ENCODE data around the gene SPECC1.
"Not testable (repeated sequence)": the region's sequence is repeated elsewhere in the genome, so short reads cannot be mapped to it uniquely, and the experiment has no call there.

Gene SPECC1

DNA sequence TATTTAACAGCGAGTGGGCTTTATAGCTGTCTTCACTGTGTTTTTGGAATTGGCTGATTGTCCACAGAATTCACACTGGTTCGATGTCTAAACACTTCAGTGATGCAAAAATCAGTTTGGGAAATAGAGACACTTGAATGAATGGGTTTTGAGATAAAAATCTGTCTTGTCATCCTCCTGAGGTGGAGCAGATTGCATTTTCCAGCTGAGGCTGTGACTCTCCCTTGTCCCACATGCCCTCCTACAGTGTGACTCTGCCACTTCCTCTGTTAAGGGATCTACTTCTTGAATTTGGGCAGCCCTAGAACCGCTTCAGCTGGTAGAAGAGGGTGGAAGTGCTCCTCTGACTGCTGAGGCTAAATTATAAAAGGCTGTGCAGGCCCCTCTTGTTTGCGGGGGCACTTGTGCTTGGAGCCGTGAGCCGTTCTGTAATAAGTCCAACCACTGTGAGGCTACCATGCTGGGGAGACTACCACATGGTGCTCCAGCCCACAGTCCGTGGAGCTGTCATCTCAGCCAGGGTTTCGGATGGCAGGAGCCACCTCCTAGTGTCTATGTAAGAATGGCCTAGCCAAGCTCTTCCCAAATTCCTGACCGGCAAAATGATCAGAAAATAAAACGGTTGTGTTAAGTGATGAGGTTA, 175.9 kb downstream of the SPECC1 start:
- no peak for DNase-seq

DNA sequence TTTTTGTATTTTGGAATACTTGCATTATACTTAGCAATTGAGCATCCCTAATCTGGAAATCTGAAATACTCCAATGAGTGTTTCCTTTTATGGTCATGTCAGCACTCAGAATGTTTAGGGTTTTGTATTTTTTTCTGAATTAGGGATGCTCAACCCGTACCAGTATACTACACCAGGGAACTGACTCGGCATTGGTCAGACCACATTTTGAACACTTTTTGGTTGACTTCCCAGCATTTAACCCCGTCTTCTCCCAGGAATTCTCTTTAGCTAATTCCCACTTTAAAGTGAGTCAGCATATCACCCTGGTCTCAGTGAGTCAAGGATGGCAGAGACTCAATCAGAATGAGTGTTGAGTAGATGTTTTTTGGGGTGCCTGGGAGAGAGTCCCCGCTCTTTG, 177.9 kb downstream of the SPECC1 start:
- DNase-seq = no peak

DNA sequence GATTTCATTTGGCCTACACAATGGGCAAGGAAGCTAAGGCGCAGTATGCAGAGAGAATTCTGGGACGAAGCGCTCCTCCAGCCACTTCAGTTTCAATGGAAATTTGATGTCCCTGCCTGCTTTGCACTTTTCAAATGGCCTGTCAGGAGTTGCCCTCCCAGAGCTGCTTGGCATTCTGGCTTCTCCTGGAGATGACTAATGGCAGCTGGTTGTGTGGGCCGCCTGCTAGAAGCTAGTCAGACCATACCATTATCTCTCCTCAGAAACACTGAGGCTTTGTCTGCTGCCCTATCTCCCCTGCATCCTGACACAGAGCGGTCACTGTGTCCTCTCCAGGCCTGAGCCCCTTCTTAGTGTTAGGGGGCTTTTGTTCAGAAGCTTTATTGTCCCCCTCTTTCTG, 180.1 kb downstream of the SPECC1 start:
- DNase-seq = no peak

DNA sequence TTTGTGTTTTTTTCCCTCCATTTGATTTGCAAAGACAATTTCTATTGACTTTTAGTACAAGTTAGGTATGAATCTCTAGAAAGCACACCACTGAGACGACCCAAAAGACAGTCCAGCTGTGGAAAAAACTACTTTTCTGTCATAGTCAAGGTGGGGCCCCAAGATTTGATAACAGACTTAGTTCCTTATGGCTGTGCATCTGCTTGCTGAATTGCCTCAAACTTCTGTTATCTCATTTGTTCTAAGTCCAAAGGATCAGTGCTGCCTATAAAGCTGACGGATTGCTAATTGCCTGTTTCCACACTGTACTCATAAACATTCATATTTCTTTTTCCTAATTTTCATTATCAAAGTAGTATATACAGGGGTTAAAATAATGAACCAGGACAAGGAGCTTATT, 180.8 kb downstream of the SPECC1 start:
- no peak for DNase-seq

DNA sequence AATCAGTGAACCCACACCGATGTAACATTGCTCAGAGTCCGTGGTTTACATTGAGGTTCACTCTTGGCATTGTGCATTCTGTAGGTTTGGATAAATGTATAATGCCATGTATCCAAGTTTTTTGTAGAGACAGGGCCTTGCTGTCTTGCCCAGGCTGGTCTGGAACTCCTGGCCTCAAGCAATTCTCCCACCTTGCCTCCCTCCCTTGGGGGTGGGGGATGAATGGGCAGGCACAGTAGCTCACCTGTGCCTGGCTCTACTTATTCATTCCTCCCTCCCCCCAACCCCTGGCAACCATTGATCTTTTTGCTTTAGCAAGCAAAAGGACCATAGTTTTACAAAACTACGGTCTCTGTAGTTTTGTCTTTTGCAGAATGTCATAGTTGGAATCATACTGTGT, 181.4 kb downstream of the SPECC1 start:
- no peak for DNase-seq

DNA sequence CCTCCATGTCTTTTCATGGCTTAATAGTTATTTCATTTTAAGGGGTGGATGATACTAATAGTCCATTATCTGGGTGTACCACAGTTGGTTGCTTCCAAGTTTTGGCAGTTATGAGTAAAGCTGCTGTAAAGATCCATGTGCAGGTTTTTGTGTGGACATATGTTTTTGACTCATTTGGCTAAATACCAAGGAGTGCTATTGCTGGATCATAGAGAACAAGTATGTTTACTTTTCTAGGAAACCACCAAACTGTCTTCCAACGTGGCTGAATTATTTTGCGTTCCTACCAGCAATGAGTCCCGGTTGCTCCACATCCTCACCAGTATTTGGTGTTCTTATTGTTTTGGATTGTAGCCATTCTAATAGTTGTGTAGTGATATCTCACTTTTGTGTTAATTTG, 181.9 kb downstream of the SPECC1 start:
- no peak for DNase-seq

DNA sequence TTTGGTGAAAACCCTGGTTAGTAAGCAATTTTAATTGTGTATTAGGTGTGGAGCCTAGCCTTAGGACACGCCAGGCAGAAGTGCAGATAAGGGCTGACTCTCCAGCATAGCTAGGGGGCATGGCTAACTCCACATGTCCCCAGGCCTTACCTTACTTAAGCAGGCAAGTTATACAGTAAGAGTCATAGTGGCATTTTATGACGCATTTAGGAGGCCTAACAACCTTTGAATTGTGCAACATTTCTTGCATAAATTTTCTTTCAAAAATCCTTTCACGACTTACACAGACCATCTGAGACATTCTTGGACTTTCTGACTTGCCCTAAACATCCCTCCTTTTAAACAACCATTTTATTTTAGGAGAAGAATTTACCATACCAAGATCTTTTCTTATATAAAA, 187.1 kb downstream of the SPECC1 start:
- DNase-seq = not testable (repeated sequence)

DNA sequence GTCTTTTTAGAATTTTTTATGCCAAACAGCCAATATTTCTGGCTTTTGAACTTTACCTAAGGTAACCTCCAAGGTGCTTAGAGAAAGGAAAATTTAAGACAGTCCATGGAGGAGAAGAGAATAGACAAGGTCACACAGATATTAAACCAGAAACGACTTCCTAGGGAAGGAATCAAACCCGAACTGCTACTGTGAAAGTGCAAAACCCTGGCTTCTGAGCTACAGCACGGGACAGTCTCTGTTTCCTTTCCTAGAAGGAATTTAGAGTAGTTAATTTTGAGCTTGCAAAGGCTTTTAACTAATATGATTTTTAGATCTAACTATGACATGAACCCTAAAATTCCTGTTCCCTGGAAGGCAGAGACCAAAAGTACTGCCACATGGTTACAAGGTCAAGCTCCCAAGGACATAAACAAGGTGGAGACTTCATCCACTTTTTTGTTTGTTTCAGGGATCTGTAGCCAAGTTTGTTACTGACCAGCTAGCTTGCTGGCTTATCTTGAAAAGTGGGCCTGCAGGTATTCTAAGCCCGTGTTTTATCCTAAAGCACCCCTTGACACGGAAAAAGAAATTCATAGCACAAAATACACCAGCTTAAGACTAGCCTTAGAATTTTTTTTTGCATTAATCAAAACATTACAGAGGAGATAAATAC, 188.2 kb downstream of the SPECC1 start:
- no peak for DNase-seq

DNA sequence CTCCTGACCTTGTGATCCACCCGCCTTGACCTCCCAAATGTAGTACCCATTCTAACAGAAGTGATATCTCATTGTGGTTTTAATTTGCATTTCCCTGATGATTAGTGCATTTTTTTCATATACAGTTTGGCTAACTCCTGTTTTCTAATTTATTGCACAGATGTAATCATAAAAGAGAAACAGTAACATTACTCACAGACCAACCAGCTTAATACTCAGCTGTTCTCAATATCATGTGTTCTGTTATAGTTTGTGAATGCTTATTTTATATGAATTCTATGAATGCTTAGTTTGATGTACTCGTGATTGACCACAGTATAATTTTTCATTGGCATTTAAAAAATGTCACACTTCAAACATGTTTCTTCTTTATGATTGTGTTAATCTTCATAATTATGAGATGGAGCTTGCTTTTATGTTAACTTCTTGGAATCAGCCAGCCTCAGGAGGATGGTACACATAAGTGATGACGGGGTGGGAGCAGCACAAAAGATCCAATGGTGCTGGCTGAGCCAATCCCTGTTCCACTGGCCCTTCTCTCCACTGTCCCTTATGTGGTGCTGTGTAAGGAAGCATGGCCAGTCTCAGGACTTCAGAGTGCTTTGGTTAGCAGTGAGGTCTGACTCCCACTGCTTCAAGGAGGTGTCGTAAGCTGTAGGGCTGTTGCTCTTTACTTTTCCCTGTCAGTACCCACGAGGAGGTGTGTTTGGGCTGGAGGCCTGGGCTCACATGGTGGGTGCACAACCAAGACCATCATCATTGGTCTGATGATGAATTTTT, 191.0 kb downstream of the SPECC1 start:
- DNase-seq = no peak

DNA sequence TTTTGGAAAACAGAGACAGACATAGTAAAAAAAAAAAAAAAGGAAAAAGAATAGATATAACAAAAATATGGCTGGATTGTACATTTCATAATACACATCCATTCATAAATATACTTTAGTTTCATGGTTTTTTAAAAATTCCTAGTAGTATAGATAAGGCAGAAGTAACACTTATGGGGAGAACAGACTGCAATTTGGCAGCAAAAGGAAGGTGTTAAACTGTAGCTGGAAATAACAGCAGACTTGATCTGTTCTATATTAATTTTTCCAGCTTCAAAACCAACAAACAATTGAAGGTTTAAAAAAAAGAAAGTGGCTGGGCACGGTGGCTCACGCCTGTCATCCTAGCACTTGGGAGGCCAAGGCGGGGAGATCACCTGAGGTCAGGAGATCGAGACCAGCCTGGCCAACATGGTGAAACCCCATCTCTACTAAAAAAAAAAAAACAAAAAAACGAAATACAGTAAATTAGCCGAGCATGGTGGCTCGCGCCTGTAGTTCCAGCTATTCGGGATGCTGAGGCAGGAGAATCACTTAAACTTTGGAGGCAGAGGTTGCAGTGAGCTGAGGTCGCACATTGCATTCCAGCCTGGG, 191.8 kb downstream of the SPECC1 start:
- DNase-seq = no peak

DNA sequence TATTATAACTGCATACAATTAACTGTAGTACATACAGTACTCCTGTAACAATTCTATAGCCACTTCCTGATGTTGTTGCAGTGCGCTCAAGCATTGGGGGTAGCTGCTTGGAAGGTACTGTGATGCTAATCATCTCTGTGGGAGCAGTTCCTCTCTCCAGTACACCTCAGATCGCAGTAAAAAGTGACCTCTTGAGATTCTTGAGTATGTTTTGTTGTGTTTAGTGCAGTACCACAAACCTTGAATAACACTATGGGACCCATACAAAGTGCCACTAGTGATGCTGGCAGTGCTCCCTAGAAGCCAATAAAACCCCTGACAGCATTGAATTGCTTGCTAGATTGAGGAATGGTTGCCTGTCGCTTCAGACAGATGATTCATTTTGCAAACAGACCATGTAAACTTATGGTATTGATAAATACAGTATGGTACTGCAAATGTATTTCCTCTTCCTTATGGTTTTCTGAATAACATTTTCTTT, 193.0 kb downstream of the SPECC1 start:
- no peak for DNase-seq

DNA sequence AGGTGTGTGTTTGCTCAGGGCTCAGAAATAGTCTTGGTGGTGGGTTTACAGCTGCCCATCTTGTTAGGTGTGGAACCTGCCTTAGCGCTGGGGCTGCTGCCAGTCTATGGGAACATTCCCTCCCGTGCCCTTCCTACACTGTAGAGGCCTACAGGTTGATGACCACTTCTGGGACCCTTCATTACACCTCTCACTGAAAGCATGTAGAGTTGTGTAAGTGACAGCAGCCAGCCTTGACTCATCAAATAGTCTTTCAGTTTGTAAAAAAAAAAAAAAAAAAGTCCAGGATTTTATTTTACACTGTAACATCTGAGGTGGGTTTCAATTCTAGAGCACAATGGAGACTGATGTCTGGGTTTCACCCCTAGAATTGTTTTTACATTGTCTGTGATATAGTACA, 193.9 kb downstream of the SPECC1 start:
- no peak for DNase-seq

DNA sequence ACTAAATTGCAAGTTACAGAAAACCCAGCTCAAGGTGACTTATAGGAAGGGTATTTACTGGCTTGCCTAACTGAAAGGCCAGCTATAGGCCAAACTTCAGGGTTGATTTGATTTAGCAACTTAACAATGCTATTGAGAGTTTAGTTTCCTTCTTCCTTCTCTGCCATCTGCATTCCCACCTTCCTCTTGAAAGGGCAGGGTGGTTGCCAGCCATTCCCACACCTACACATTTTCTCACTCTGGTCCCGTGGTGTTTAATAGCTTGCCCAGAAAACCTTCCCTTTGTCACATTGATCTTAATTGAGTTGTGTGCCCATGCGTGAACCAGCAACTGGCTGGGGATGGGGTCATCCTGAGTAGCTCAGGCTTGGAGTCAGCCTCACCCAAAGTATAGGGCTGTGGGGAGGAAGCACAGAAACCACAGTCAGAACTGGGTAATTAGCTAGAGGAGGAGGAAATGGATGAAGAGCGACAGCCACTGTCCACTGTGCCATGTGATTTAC, 194.7 kb downstream of the SPECC1 start:
- no peak for DNase-seq

DNA sequence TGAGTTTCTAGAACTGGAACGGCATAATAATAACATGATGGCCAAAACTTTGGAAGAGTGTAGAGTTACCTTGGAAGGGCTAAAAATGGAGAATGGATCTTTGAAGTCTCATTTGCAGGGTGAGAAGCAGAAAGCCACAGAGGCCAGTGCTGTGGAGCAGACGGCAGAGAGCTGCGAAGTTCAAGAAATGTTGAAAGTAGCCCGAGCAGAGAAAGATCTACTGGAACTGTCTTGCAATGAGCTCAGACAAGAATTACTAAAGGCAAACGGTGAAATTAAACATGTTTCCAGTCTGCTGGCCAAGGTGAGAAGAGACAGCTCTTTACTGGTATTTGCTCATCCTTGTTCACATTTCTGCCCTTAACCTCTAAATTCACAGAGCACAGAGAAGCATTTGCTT, 196.4 kb downstream of the SPECC1 start:
- DNase-seq = no peak

DNA sequence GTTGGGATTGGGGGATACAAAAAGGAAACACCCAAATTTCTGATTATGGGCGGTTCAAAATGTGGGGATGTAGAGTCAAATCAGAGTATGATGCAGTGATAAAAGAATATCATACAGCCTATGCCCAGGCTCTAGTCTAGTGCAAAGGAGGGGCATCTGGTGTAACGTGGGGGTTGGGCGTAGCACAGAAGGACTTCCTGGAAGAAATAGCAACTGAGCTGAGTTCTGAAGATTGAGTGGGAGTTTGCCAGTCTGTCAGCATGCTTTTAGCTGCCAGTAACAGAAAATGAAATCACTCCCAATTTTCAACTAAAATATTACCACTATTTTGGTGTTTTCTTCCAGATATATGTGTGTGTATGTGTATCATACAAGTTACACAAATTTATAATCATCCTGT, 196.9 kb downstream of the SPECC1 start:
- DNase-seq = no peak

DNA sequence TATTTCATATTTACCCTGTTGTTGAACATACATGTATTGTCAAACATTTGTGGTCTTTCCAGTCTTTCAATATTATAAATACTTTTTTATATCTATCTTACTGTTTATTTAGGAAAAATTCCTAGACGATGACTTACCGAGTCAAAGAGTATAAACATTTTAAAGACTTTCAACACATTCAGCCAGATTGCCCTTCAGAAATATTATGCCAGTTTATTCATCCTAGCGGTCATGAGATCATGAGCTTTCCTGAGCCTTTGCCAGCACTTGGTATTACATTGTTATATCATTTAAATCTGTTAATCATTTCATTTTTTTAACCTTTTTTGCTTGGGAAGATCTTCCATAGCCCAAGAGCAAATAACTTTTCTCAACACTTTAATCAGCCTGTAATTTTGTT, 197.4 kb downstream of the SPECC1 start:
- DNase-seq = no peak

DNA sequence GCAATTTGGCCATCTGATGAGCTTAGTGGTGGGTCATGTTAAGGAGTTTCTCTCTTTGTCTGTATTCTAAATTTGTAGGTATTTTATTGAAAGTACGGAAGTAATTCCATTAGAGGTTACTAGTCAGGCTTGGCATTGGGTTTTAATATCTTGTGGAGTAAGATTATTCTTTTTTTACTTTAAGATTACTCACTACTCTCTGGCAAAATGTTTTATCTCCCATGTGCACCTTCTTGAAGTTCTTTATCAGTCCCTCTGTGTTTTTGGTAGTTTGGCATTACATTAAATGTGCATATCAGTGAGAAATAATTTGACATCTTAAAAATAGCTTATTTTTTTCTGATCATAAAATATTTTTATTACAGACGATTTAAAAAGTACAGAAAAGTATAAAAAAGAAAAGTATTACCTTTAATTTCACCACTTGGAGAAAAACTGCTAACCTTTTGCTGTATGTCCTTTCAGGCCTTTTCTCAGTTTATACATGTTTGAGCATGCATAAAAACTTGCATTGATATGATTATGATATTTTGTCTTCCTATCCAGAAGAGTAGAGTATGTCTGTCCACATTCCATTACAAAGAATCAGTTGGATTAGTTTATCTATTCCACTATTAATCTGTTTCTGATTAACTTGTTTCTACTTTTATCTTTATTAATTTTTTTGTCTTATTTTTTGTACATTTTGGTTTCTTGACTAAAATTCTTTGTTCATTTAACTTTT, 198.3 kb downstream of the SPECC1 start:
- DNase-seq = no peak

DNA sequence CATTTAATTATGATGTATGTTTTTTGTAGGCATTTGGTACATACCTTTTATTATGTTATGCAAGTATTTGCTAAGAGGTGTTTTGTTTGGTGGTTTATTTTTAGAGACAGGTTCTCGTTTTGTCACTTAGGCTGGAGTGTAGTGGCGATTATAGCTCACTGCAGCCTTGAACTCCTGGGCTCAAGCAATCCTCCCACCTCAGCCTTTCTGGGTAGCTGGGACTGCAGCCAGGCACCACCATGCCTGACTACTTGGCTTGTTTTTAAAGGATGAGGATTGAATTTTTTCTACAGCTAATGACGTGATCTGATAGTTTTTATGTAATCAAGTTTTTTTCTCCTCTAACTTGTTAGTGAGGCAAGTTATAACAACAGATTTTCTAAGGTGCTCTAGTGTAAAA, 199.6 kb downstream of the SPECC1 start:
- no peak for DNase-seq

DNA sequence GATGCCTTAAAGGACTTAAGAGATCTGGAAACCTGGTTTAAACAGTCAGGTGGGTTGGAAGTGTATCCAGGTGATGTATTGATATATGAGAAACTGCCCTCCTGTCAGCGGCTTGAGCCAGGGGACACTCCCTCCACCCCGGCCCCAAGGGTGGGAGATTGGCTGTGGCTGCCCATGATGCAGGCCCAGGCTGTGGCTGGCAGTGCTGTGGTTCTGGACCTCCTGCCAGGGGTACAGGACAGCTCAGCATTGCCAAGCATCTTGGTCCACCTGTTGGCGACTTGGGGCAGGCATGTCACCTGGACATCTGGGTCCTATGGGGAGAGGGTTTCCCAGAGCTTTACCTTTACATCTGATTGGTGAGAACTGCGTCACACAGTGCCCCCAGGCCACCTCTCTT, 201.0 kb downstream of the SPECC1 start:
- DNase-seq = no peak

DNA sequence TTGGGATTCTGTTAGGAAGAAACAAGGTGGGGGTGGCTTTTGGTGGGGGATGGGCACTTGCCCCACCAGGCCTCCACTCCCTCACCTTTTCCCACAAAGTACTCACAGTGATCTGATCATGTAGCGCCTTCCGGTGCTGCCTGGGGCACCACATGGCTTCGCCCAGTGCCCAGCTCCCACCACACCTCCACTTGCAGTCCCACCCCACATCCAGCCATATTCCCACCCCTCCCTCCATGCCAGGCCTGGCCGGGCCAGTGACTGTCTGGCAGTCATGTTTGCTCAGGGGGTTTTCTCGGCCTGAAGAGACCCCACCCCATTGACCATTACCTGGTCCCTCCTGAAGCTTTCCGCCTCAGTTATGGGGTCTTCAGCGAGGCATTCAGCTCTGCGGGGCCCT, 201.5 kb downstream of the SPECC1 start:
- DNase-seq = no peak

DNA sequence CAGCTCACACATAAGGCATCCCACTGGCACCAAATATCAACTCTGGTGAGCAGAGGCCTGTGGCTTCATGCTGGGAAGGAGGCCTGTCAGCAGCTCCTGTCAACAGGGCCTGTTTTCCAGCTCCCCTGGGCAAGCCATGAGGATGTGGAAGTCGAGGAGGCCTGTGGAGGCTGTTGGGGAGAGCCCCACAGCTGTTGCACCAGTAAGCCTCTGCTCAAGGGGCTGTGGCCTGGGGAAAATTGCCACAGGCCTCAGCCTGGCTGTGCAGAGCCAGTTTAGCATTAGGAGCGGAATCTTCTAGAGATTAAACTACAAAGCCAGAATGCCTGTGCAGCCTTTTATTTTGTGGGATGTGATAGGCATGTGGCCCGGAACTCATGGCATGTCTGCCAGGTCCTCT, 202.1 kb downstream of the SPECC1 start:
- no peak for DNase-seq

DNA sequence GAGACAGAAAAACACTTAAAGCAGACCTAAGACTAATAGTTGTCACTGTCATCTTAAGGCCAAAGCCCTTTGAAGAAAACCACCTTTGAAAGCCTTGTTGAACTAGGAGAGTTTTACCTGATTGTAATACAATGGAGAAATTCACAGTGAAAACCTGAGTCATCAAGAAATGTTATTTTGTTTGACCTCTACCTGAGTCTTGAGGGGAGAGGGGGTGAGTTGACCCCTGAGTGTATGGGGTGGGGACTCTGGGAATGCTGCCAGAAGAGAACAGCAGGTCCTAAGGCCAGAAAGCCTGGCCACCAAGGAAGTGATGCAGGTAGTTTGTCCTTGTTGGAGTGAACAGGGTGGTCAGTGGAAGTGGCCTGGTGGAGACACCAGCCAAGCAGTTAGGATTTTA, 204.3 kb downstream of the SPECC1 start:
- DNase-seq = no peak

DNA sequence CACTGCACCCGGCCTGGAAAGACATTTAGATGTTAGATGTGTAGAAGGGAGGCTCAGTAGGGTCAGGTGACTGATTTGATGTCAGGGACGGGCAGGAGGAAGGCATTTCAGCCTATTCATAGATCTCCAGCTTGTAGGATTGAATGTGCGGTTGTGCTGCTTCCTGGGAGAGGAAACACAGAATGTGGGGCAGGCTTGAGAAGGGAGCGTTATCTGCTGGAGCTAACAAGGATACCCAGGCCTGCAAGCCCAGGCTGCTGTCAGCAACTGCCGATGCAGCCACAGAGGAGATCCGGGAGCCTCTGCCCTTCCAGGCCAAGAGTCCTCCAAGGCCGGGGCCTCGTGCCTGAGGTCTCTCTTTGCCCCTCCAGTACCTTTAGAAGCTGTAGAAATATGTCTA, 205.6 kb downstream of the SPECC1 start:
- DNase-seq = no peak

Measured in RPMI8226 (cell line).